PFSK-1 (cell line): ENCODE measurements around the gene UBTD2.

Experiments
- FOXP2 ChIP-seq: optimal IDR thresholded peaks from 2 replicates; pipeline ENCODE3; 2011; ENCODE audit warnings: borderline replicate concordance, control low read depth, inconsistent platforms; ENCODE audit not compliant: insufficient read depth; ENCODE audit errors: extremely low read length, extremely low read depth
- POLR2AphosphoS5 ChIP-seq: IDR thresholded peaks from 2 replicates; pipeline ENCODE4 v1.6.1; 2012; ENCODE audit warnings: low read depth, mild to moderate bottlenecking, control low read depth, low read length, moderate library complexity
- REST ChIP-seq, 2 experiments: IDR thresholded peaks; 2 replicates each; pipeline versions ENCODE4 v1.6.1 to v1.8.0; 2011 to 2012; ENCODE audit warnings: low read depth in 2 of 2, low read length in 2 of 2, control low read depth in 1 of 2, inconsistent platforms in 1 of 2, mild to moderate bottlenecking in 1 of 2, moderate library complexity in 1 of 2; ENCODE audit not compliant: insufficient read depth in 1 of 2
- SIN3A ChIP-seq: IDR thresholded peaks from 2 replicates; pipeline ENCODE4 v1.6.1; 2012; ENCODE audit warnings: mild to moderate bottlenecking, low read length, moderate library complexity, borderline replicate concordance; ENCODE audit not compliant: insufficient read depth
- TAF1 ChIP-seq: IDR thresholded peaks from 2 replicates; pipeline ENCODE4 v1.6.1; 2012; ENCODE audit warnings: low read length, control low read depth, borderline replicate concordance; ENCODE audit not compliant: insufficient read depth

The UBTD2 gene

DNA sequence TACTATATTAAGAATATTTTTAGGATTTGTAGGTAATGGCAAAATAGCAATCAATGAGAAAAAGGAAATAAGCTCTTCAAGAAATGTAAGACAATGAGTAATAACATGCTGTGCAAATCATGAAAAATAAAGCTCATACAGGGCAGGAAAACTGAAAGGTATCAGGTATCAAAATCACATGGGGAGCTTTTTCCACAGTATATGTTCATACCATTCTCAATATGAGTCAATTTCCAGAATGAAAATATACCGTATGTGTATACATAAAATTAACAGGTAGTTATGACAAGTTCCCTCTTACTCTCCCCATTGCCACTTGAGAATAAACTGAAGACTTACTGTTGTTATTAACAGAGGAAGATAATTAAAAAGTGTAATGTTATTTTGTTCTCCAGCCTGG lies 53.7 kb downstream of the UBTD2 start:
- TF ChIP-seq SIN3A (no peak), REST (IDR thresholded peaks at IDR 0.05; ENCODE audit: insufficient read depth in 1 of 2, low read depth in 2 of 2, low read length in 2 of 2) (no peak), TAF1 (no peak), FOXP2 (no peak), POLR2AphosphoS5 (no peak)

DNA sequence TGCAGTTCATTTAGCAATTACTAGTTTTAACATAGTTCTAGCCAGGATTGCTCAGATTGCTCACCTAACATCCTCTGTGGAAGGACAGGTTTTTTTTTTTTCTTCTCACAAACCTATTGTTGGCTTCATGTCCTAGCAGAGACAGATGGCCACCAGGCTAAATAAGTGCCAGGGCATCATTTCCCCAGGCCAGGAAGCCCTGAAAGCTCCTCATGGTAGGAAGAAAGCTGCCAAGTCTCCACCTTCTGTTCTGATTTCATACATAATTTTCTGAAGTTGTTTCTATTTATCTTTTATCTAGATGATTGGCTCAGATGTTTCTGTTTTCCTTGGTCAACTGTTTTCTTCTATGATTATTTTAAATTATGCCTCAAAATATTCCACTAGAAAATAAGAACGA lies 58.6 kb downstream of the UBTD2 start:
- TF ChIP-seq TAF1, result no peak
- TF ChIP-seq FOXP2, result no peak
- TF ChIP-seq SIN3A, result no peak
- TF ChIP-seq REST (IDR thresholded peaks at IDR 0.05; ENCODE audit: insufficient read depth in 1 of 2, low read depth in 2 of 2, low read length in 2 of 2), result no peak
- no peak for TF ChIP-seq POLR2AphosphoS5

DNA sequence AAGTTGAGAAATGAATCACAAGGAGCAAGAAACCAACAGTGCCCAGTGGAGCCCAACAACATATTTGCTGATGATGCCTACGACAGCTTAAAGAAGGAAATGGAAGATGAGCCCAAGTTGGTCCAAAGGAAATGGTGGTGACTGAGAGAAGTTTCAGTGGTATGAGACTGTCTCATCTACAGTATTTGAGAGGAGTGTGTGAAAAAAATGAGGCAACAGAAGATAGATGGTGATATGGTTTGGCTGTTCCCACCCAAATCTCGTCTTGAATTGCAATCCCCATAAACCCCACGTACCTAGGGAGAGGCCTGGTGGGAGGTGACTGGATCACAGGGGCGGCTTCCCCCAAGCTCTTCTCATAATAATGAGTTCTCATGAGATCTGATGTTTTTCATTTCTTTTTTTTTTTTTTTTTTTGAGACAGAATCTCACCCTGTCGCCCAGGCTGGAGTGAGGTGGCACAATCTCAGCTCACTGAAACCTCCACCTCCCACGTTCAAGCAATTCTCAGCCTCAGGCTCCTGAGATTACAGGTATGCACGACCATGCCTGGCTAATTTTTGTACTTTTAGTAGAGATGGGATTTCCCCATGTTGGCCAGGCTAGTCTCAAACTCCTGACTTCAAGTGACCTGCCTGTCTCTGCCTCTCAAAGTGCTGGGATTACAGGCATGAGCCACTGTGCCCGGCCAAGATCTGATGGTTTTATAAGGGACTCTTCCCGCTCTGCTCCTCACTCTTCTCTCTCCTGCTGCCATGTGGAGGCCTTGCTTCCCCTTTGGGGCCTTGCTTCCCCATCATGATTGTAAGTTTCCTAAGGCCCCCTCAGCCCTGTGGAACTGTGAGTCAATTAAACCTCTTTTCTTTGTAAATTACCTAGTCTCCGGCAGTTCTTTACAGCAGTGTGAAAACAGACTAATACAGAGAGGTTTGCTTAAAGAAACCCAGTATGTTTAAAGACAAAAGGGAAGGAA lies 59.4 kb downstream of the UBTD2 start:
- TF ChIP-seq REST (IDR thresholded peaks at IDR 0.05; ENCODE audit: insufficient read depth in 1 of 2, low read depth in 2 of 2, low read length in 2 of 2), result no peak
- TF ChIP-seq FOXP2, result no peak
- no peak for TF ChIP-seq SIN3A
- no peak for TF ChIP-seq POLR2AphosphoS5
- TF ChIP-seq TAF1, result no peak

GRCh38 chr5:172219296-172219695 lies 64.3 kb downstream of the UBTD2 start:
- TF ChIP-seq SIN3A, result no peak
- TF ChIP-seq TAF1, result no peak
- TF ChIP-seq REST (IDR thresholded peaks at IDR 0.05; ENCODE audit: insufficient read depth in 1 of 2, low read depth in 2 of 2, low read length in 2 of 2), result no peak
- no peak for TF ChIP-seq FOXP2
- TF ChIP-seq POLR2AphosphoS5, result no peak
